ENCODE results near the gene LY6G5B. TPM values are rescaled to one million over a fixed set of nuclear protein-coding genes. Genes with fewer than 3 reads are reported as not detected.

The LY6G5B gene
- total RNA-seq, 2 experiments from 2014 or later: 27.0 to 28.0 TPM

DNA sequence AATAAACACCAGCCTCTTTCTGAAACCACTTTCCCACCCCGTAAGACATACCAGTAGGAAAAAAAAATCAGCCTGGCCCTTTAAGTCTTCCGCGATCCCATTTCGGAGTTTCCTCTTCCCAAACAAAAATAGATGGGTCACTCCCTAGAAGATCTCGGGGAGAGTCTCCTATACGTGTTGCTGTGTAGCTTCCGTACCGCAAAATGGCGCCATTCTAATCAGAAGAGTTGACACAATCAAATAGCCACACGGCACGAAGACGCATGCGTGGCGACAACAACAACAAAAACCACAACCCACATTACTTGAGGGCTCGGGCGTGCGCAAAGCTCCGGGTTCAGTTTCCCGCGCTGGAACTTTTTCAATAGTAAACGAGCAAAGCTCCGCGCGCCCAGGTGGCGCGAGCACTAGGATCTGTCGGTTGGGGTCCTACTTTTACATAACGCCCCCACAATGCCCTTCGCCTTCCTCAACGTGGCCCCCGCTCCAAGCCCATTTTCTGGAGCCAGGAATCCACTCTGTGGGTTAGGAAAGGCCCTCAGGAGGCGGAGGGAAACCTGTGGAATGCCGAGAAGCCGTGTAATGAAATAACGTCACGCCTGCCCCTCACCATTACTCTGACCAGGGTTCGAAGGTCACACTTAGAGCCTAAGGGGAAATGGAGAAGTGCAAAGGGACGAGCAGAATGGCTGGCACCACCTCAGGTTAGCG lies 4.8 kb upstream of the LY6G5B start, which contains the start of gene GPANK1:
Gene GPANK1, minus strand, starts transcription at position 208 of the 711 bp plus-strand sequence. CDS start 519 bp downstream, outside the sequence.
- Mint-ChIP-seq H3K9me3 (no peaks in the 10 kb centered on the region), H3K27me3 (no peaks in the 10 kb centered on the region), H3K4me1 (ENCODE audit: low read depth) (peaks cover 56% of the 10 kb centered on the region), H3K27ac (peak within 1 kb of the TSS; percentile 97), H3K36me3 (ENCODE audit: low read depth) (peaks cover 84% of the 10 kb centered on the region), H3K4me3 (peak within 1 kb of the TSS; percentile 95)
- peak within 1 kb of the TSS; percentile 79 for H3K4me3 ChIP-seq (ENCODE audit: low read length)
- no peaks in the 10 kb centered on the region for H3K27me3 ChIP-seq (ENCODE audit: control insufficient read depth in 1 of 2, insufficient read depth in 2 of 2, low read length in 2 of 2)
- DNase-seq (peak; percentile 82 to 98 (median 89)), ATAC-seq (ENCODE audit: poor library complexity) (peak; percentile 43)
- CTCF ChIA-PET: interaction anchor here (0.8 to 1.3 kb wide), 4 partner anchors 11 to 114 kb away, joined by 3 to 5 read pairs (median 3); partner anchors contain the start of gene BAG6
- intact Hi-C loops (cut with DNase I, micrococcal nuclease): loop anchor here (1.0 to 10.0 kb wide), 8 partner anchors 13 to 1540 kb away; partner anchors contain the start of genes BAG6 (in 2 of the 2), PRRC2A (in 2 of the 2), ABCF1 (in 1 of the 2) and ABHD16A (in 1 of the 2)
- no peaks in the 10 kb centered on the region for H3K9me3 ChIP-seq (ENCODE audit: control insufficient read depth in 1 of 2, insufficient read depth in 1 of 2, low read length in 2 of 2)
- H3K36me3 ChIP-seq (ENCODE audit: insufficient read depth, low read length): peaks cover 55% of the 10 kb centered on the region
- TF ChIP-seq, protein P1, sequence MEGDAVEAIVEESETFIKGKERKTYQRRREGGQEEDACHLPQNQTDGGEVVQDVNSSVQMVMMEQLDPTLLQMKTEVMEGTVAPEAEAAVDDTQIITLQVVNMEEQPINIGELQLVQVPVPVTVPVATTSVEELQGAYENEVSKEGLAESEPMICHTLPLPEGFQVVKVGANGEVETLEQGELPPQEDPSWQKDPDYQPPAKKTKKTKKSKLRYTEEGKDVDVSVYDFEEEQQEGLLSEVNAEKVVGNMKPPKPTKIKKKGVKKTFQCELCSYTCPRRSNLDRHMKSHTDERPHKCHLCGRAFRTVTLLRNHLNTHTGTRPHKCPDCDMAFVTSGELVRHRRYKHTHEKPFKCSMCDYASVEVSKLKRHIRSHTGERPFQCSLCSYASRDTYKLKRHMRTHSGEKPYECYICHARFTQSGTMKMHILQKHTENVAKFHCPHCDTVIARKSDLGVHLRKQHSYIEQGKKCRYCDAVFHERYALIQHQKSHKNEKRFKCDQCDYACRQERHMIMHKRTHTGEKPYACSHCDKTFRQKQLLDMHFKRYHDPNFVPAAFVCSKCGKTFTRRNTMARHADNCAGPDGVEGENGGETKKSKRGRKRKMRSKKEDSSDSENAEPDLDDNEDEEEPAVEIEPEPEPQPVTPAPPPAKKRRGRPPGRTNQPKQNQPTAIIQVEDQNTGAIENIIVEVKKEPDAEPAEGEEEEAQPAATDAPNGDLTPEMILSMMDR (IDR thresholded peaks at IDR 0.05): no peak
- peaks cover 63% of the 10 kb centered on the region for H3K4me1 ChIP-seq (ENCODE audit: insufficient read depth, low read length)
- peak within 1 kb of the TSS; percentile 93 to 96 for H3K27ac ChIP-seq (ENCODE audit: low read depth in 1 of 2, low read length in 2 of 2)
- POLR2A ChIA-PET: interaction anchor here (0.6 to 7.9 kb wide), 23 partner anchors 12 to 1584 kb away, joined by 3 to 250 read pairs (median 5); partner anchors contain the start of genes ABHD16A, AIF1, APOM and BAG6

GRCh38 chr6:31665501-31666336 lies 4.1 kb upstream of the LY6G5B start, which contains the start of gene CSNK2B:
TSS of gene CSNK2B (plus strand) at chr6:31666080. CDS start at chr6:31666832, 752 bp downstream.
- Histone ChIP-seq H3K9me3 (ENCODE audit: control insufficient read depth in 1 of 2, insufficient read depth in 1 of 2, low read length in 2 of 2) (no peaks in the 10 kb centered on the region), H3K4me1 (ENCODE audit: insufficient read depth, low read length) (peaks cover 61% of the 10 kb centered on the region), H3K27ac (ENCODE audit: low read depth in 1 of 2, low read length in 2 of 2) (peak within 1 kb of the TSS; percentile 93 to 96), H3K27me3 (ENCODE audit: control insufficient read depth in 1 of 2, insufficient read depth in 2 of 2, low read length in 2 of 2) (no peaks in the 10 kb centered on the region), H3K4me3 (ENCODE audit: low read length) (peak within 1 kb of the TSS; percentile 79), H3K36me3 (ENCODE audit: insufficient read depth, low read length) (peaks cover 63% of the 10 kb centered on the region)
- Mint-ChIP-seq H3K4me1 (ENCODE audit: low read depth) (peaks cover 51% of the 10 kb centered on the region), H3K27me3 (no peaks in the 10 kb centered on the region), H3K4me3 (peak within 1 kb of the TSS; percentile 95), H3K27ac (peak within 1 kb of the TSS; percentile 97), H3K36me3 (ENCODE audit: low read depth) (peaks cover 84% of the 10 kb centered on the region), H3K9me3 (no peaks in the 10 kb centered on the region)
- TF ChIP-seq, protein P1 (IDR thresholded peaks at IDR 0.05): no peak
- ChIA-PET POLR2A (interaction anchor here (1.0 to 7.9 kb wide), 19 partner anchors 12 to 1306 kb away, joined by 3 to 250 read pairs (median 5); partner anchors contain the start of genes ABHD16A, AIF1, APOM and BAG6), CTCF (interaction anchor here (1.3 to 1.6 kb wide), 2 partner anchors 13 to 67 kb away, joined by 3 to 4 read pairs; partner anchors contain the start of gene BAG6)
- intact Hi-C loops (cut with DNase I, micrococcal nuclease): loop anchor here (1.0 to 10.0 kb wide), 8 partner anchors 13 to 1539 kb away; partner anchors contain the start of genes ABHD16A (in 2 of the 2), BAG6 (in 2 of the 2), PRRC2A (in 2 of the 2) and FKBPL (in 1 of the 2)
- ATAC-seq (ENCODE audit: poor library complexity): peak; percentile 85
- DNase-seq: peak; percentile 94 to 99 (median 97)
